ENCODE measurements around the gene PDIA5.

PDIA5 gene

DNA sequence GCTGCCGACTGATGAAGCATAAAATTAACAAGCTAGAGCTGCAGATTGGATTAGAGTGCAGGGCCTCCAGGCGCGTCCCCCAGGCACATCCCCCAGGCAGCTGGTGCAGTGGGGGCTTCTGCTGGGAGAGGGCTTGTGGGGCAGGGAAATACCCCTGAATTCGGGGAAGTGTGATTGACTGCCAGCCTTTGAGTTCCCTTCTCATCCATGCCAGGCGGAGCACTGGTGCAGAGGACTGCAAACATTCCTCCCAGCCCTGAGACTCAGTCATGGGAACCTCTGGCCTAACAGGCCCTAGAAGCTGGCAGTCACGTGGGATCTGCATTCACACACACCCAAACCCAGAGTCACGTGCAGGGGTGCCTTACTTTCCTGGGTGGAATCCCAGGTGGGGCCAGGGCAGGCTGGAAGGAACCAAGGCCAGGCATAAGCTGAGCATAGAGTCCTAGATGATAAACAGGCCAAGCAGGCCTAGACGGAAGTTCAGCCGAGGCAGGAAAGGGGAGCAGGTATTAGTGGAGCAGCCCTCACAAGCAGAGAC is 88.7 kb downstream of the PDIA5 start:
- TF ChIP-seq, protein P1, sequence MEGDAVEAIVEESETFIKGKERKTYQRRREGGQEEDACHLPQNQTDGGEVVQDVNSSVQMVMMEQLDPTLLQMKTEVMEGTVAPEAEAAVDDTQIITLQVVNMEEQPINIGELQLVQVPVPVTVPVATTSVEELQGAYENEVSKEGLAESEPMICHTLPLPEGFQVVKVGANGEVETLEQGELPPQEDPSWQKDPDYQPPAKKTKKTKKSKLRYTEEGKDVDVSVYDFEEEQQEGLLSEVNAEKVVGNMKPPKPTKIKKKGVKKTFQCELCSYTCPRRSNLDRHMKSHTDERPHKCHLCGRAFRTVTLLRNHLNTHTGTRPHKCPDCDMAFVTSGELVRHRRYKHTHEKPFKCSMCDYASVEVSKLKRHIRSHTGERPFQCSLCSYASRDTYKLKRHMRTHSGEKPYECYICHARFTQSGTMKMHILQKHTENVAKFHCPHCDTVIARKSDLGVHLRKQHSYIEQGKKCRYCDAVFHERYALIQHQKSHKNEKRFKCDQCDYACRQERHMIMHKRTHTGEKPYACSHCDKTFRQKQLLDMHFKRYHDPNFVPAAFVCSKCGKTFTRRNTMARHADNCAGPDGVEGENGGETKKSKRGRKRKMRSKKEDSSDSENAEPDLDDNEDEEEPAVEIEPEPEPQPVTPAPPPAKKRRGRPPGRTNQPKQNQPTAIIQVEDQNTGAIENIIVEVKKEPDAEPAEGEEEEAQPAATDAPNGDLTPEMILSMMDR (IDR thresholded peaks at IDR 0.05; ENCODE audit: control extremely low read depth, extremely low read depth, low read depth, missing control alignments), result no peak
- ChIA-PET CTCF (no interaction called here), POLR2A (no interaction called here)
- DNase-seq (ENCODE audit: extremely low spot score), result no peak

DNA sequence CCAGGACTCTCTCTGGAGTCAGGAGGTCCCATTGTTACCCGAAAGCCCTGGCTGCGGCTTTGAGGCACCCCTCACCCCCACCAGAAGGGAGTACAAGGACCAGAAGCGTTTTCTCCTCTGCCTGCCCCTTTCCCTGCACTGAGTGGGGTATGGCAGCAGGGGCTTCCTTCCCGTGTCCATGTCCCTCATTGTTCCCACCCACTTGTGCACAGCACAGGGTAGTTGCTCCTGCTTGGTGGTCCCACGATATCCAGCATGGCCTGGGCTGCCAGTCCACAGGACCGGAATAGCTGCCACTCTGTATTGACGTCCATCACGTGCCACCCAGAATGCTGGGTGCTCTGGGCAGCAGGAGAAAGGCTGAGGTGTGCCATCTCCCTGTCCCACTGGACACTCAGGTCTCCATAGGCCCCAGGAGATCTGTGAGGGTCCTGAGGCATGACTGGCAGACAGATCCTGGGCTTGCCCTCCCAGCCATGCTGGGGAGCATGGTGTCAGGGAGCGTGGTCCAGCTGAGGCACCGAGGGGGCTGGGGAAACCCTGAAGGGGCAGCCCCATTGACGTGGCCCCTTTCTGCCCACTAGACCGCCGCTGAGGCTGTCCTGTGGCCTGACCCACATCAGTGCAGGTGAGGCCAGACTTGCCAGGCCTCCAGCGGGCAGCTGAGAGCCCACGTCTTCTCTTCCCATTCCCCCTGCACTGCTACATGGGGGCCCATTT is 89.6 kb downstream of the PDIA5 start:
- TF ChIP-seq, protein P1 (IDR thresholded peaks at IDR 0.05; ENCODE audit: control extremely low read depth, extremely low read depth, low read depth, missing control alignments), result no peak
- ChIA-PET POLR2A (no interaction called here), CTCF (no interaction called here)

DNA sequence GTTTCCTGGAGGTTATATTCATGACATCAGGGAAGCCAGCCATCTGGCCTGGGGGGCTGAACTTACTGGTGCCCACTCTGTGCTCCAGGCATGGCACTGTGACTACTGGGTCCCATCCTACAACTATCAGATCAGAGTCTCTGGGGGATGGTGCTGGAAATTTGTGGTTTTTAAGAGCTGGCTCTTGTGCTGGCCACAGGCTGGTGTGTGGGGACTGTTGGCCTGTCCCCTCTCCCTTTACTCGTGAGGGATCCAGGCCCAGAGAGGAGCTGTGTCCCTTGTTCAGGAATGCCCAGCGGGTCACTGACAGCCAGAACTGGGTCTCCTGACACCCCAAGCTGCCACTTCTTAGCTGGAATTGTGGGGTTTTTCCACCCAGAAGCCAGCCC is 90.4 kb downstream of the PDIA5 start:
- POLR2A ChIA-PET, result no interaction called here
- TF ChIP-seq, protein P1 (IDR thresholded peaks at IDR 0.05; ENCODE audit: control extremely low read depth, extremely low read depth, low read depth, missing control alignments), result no peak
- CTCF ChIA-PET, result no interaction called here
- no peak for DNase-seq (ENCODE audit: extremely low spot score)

More for the DNA sequence above, 89.6 kb downstream of the PDIA5 start:
- DNase-seq (ENCODE audit: extremely low spot score), result no peak

GRCh38 chr3:123157598-123158287 is 90.9 kb downstream of the PDIA5 start:
- no peak for DNase-seq (ENCODE audit: extremely low spot score)
- POLR2A ChIA-PET, result no interaction called here
- TF ChIP-seq, protein P1 (IDR thresholded peaks at IDR 0.05; ENCODE audit: control extremely low read depth, extremely low read depth, low read depth, missing control alignments), result no peak
- CTCF ChIA-PET, result interaction anchor here (1.5 kb wide), 1 partner anchor 26 kb away, joined by 4 read pairs; no protein-coding TSS in a partner anchor

GRCh38 chr3:123158330-123158729 is 91.5 kb downstream of the PDIA5 start:
- CTCF ChIA-PET, result interaction anchor here (0.7 to 1.5 kb wide), 4 partner anchors 13 to 140 kb away, joined by 3 to 6 read pairs (median 4); no protein-coding TSS in a partner anchor
- DNase-seq (ENCODE audit: extremely low spot score), result no peak
- TF ChIP-seq, protein P1 (IDR thresholded peaks at IDR 0.05; ENCODE audit: control extremely low read depth, extremely low read depth, low read depth, missing control alignments), result no peak
- POLR2A ChIA-PET, result no interaction called here

- TF ChIP-seq, protein P1 (IDR thresholded peaks at IDR 0.05; ENCODE audit: control extremely low read depth, extremely low read depth, low read depth, missing control alignments), result no peak
- DNase-seq (ENCODE audit: extremely low spot score), result no peak
- ChIA-PET POLR2A (no interaction called here), CTCF (interaction anchor here (0.7 to 1.5 kb wide), 4 partner anchors 13 to 140 kb away, joined by 3 to 6 read pairs (median 4); no protein-coding TSS in a partner anchor)
These were observed 92.1 kb downstream of the PDIA5 start for GRCh38 chr3:123158899-123159390.
